IMR-90 (cell line): ENCODE measurements around the gene CPXM1. TPM values are rescaled to one million over a fixed set of nuclear protein-coding genes. Genes with fewer than 3 reads are reported as not detected.

Experiments used
- ATAC-seq: fragments of 200-7000 bp; cut with Tn5 transposase; 2 replicates; pipeline ENCODE4 v1.9.1; 2020; ENCODE audit warnings: low read depth, mild to moderate bottlenecking, moderate library complexity
- BruUV-seq: library from RNA; stranded (reverse); fragments of 400-500 nt; replicated peaks from 2 replicates; lab custom pipeline; 2021; lab: Mats Ljungman, UMichigan
- CTCF ChIA-PET: fragments of 300-600 bp; formaldehyde crosslinking; extraction: SDS; loops from one replicate; lab custom pipeline; 2021; ENCODE audit warnings: antibody characterized with exemption; lab: Yijun Ruan, JAX
- POLR2A ChIA-PET: fragments of 300-600 bp; sonication (Branson Sonifier 250); formaldehyde crosslinking; loops from one replicate; lab custom pipeline; 2022; ENCODE audit warnings: antibody characterized with exemption; ENCODE audit not compliant: unreplicated experiment; lab: Charles Lee
- DNase-seq: peaks from one replicate; pipeline ENCODE4 v3.0.0; 2013
- H2AFZ ChIP-seq: replicated peaks from 2 replicates; pipeline ENCODE3; 2013; ENCODE audit warnings: low read length, mild to moderate bottlenecking; ENCODE audit not compliant: poor library complexity
- H2AK5ac ChIP-seq: 2 replicates; pipeline ENCODE4 v1.6.1; 2013; ENCODE audit warnings: low read depth, low read length, inconsistent platforms
- H2AK9ac ChIP-seq: replicated peaks from 2 replicates; pipeline ENCODE3; 2013; ENCODE audit warnings: mild to moderate bottlenecking, low read depth, low read length, moderate library complexity; ENCODE audit not compliant: poor library complexity
- H2BK120ac ChIP-seq: 2 replicates; pipeline ENCODE4 v1.6.1; 2013; ENCODE audit warnings: low read depth, low read length, inconsistent platforms
- H2BK15ac ChIP-seq: 3 replicates; pipeline ENCODE4 v1.6.1; 2013; ENCODE audit warnings: low read depth, low read length, inconsistent platforms
- H2BK20ac ChIP-seq: 2 replicates; pipeline ENCODE4 v1.6.1; 2013; ENCODE audit warnings: low read depth, mild to moderate bottlenecking, inconsistent platforms, low read length, moderate library complexity
- H2BK5ac ChIP-seq: 2 replicates; pipeline ENCODE4 v1.6.1; 2013; ENCODE audit warnings: mild to moderate bottlenecking, low read depth, low read length, inconsistent platforms; ENCODE audit not compliant: poor library complexity, severe bottlenecking
- H3K14ac ChIP-seq: replicated peaks from 2 replicates; pipeline ENCODE4 v1.6.1; 2013; ENCODE audit warnings: low read depth, low read length, inconsistent platforms
- H3K18ac ChIP-seq: 2 replicates; pipeline ENCODE4 v1.6.1; 2013; ENCODE audit warnings: low read depth, low read length, control low read depth
- H3K23ac ChIP-seq: 2 replicates; pipeline ENCODE4 v1.6.1; 2013; ENCODE audit warnings: low read depth, low read length, inconsistent platforms
- H3K27ac ChIP-seq: 2 replicates; pipeline ENCODE4 v1.5.1; 2013; ENCODE audit warnings: mild to moderate bottlenecking, control low read depth, low read length; ENCODE audit not compliant: insufficient read depth
- H3K27me3 ChIP-seq: 2 replicates; pipeline ENCODE4 v1.6.1; 2013; ENCODE audit warnings: low read length; ENCODE audit not compliant: control insufficient read depth, insufficient read depth
- H3K36me3 ChIP-seq: 2 replicates; pipeline ENCODE4 v1.6.1; 2013; ENCODE audit warnings: low read length, mixed read lengths; ENCODE audit not compliant: control insufficient read depth, insufficient read depth
- H3K4ac ChIP-seq: 2 replicates; pipeline ENCODE4 v1.6.1; 2013; ENCODE audit warnings: low read depth, low read length, inconsistent platforms
- H3K4me1 ChIP-seq: 2 replicates; pipeline ENCODE4 v1.6.1; 2013; ENCODE audit warnings: low read length, mixed read lengths; ENCODE audit not compliant: control insufficient read depth, insufficient read depth
- H3K4me2 ChIP-seq: 2 replicates; pipeline ENCODE4 v1.6.1; 2013; ENCODE audit warnings: low read depth, mild to moderate bottlenecking, control low read depth, low read length, moderate library complexity
- H3K4me3 ChIP-seq: 2 replicates; pipeline ENCODE4 v1.5.1; 2013; ENCODE audit warnings: low read depth, mild to moderate bottlenecking, control low read depth, low read length, moderate library complexity; ENCODE audit not compliant: insufficient read depth
- H3K56ac ChIP-seq: 2 replicates; pipeline ENCODE4 v1.6.1; 2013; ENCODE audit warnings: low read length, inconsistent platforms; ENCODE audit not compliant: insufficient read depth; ENCODE audit errors: extremely low read depth
- H3K79me1 ChIP-seq, 2 experiments: 2 replicates each; pipeline ENCODE4 v1.6.1; 2013; ENCODE audit warnings: low read length in 2 of 2, inconsistent platforms in 1 of 2, low read depth in 1 of 2
- H3K9ac ChIP-seq: 2 replicates; pipeline ENCODE4 v1.6.1; 2013; ENCODE audit warnings: low read depth, low read length, control low read depth
- H3K9me1 ChIP-seq: 2 replicates; pipeline ENCODE4 v1.6.1; 2013; ENCODE audit warnings: low read length, inconsistent platforms; ENCODE audit not compliant: insufficient read depth
- H3K9me3 ChIP-seq: 2 replicates; pipeline ENCODE4 v1.6.1; 2013; ENCODE audit warnings: low read length; ENCODE audit not compliant: control insufficient read depth, insufficient read depth
- H4K20me1 ChIP-seq: 2 replicates; pipeline ENCODE4 v1.6.1; 2013; ENCODE audit warnings: low read length, inconsistent platforms; ENCODE audit not compliant: insufficient read depth
- H4K5ac ChIP-seq: 2 replicates; pipeline ENCODE4 v1.6.1; 2013; ENCODE audit warnings: mild to moderate bottlenecking, low read depth, low read length, control low read depth
- H4K8ac ChIP-seq, 2 experiments: 2 replicates each; pipeline ENCODE4 v1.6.1; 2013; ENCODE audit warnings: low read depth in 2 of 2, low read length in 2 of 2, control low read depth in 1 of 2, inconsistent platforms in 1 of 2
- H4K91ac ChIP-seq: 2 replicates; pipeline ENCODE4 v1.6.1; 2013; ENCODE audit warnings: low read depth, low read length, inconsistent platforms; ENCODE audit not compliant: insufficient read depth
- BHLHE40 ChIP-seq: fragments of 150-350 bp; IDR thresholded peaks from 2 replicates; pipeline ENCODE4 v1.6.1; 2016; ENCODE audit warnings: mild to moderate bottlenecking, low read depth, low read length
- CTCF ChIP-seq: conservative IDR thresholded peaks from 2 replicates; pipeline ENCODE4 v1.5.1; 2012; ENCODE audit warnings: mild to moderate bottlenecking, low read depth, low read length, improper control_type of control experiment
- ELK1 ChIP-seq: fragments of 150-350 bp; IDR thresholded peaks from 2 replicates; pipeline ENCODE4 v1.6.1; 2016; ENCODE audit warnings: low read depth, mild to moderate bottlenecking, low read length, moderate library complexity, borderline replicate concordance
- FOS ChIP-seq: fragments of 150-350 bp; IDR thresholded peaks from 2 replicates; pipeline ENCODE4 v1.6.1; 2016; ENCODE audit warnings: low read depth, low read length
- MAZ ChIP-seq: IDR thresholded peaks from 2 replicates; pipeline ENCODE4 v1.6.1; 2012; ENCODE audit warnings: low read depth, mild to moderate bottlenecking, low read length, improper control_type of control experiment, moderate library complexity, borderline replicate concordance
- MXI1 ChIP-seq: IDR thresholded peaks from 2 replicates; pipeline ENCODE4 v1.6.1; 2012; ENCODE audit warnings: low read depth, mild to moderate bottlenecking, low read length, moderate library complexity, borderline replicate concordance
- NFE2L2 ChIP-seq: fragments of 150-350 bp; IDR thresholded peaks from 2 replicates; pipeline ENCODE4 v1.6.1; 2016; ENCODE audit warnings: low read depth, mild to moderate bottlenecking, low read length
- POLR2A ChIP-seq: IDR thresholded peaks from 2 replicates; pipeline ENCODE4 v1.6.1; 2012; ENCODE audit warnings: mild to moderate bottlenecking, low read depth, low read length
- RAD21 ChIP-seq: IDR thresholded peaks from 2 replicates; pipeline ENCODE4 v1.6.1; 2012; ENCODE audit warnings: low read length, improper control_type of control experiment
- RCOR1 ChIP-seq: IDR thresholded peaks from 2 replicates; pipeline ENCODE4 v1.6.1; 2012; ENCODE audit warnings: mild to moderate bottlenecking, low read length, improper control_type of control experiment; ENCODE audit not compliant: insufficient replicate concordance
- RFX5 ChIP-seq: IDR thresholded peaks from 2 replicates; pipeline ENCODE4 v1.8.0; 2012; ENCODE audit warnings: low read depth, mild to moderate bottlenecking, low read length, moderate library complexity
- SMC3 ChIP-seq: fragments of 150-350 bp; IDR thresholded peaks from 2 replicates; pipeline ENCODE4 v1.6.1; 2016; ENCODE audit warnings: low read depth, mild to moderate bottlenecking, antibody characterized with exemption, low read length, moderate library complexity
- WGBS, 2 experiments: methylation state at CpG; one replicate each; pipeline versions ENCODE4 v1.1.5 to v1.1.7; 2013; ENCODE audit warnings: missing lambda C conversion rate in 2 of 2; ENCODE audit not compliant: insufficient read length in 1 of 2; ENCODE audit errors: extremely low coverage in 2 of 2; 5-methylcytosine and 5-hydroxymethylcytosine counted together
- dilution Hi-C: fragments of 300-500 bp; cut with HindIII; formaldehyde crosslinking; loops from one replicate; pipeline ENCODE4 v1.14.3; 2018; ENCODE audit warnings: low sequenced_read_pairs; ENCODE audit not compliant: unreplicated experiment
- in situ Hi-C: fragments of 300-500 bp; cut with MboI; formaldehyde crosslinking; loops from 3 replicates; pipeline ENCODE4 v1.14.3; 2019; ENCODE audit warnings: low sequenced_read_pairs, inconsistent platforms, mixed read lengths
- intact Hi-C: fragments of 100-400 bp; cut with micrococcal nuclease; formaldehyde crosslinking; loops from 2 replicates; pipeline ENCODE4 v1.10.0; 2022
- polyA plus RNA-seq, 3 experiments: library from polyadenylated mRNA; depleted of rRNA; stranded (reverse); fragments of >200 nt; gene quantifications; 2 replicates each; pipeline ENCODE4 v1.2.3, GENCODE V29; 2012; ENCODE audit warnings: low replicate concordance in 1 of 3
- total RNA-seq: library from RNA; depleted of rRNA; stranded (reverse); fragments of >200 nt; gene quantifications from 2 replicates; pipeline ENCODE4 v1.2.3, GENCODE V29; 2012
- TF ChIP-seq, protein P1 (sequence below): fragments of 150-350 bp; IDR thresholded peaks from 2 replicates; pipeline ENCODE4 v1.6.1; 2017; ENCODE audit warnings: mild to moderate bottlenecking, antibody characterized with exemption, low read length, low read depth

CPXM1 gene
- total and polyA plus RNA-seq, 2 of the 4 experiments (the other 2 are of a cell fraction) = 1.1 to 4.6 TPM

DNA sequence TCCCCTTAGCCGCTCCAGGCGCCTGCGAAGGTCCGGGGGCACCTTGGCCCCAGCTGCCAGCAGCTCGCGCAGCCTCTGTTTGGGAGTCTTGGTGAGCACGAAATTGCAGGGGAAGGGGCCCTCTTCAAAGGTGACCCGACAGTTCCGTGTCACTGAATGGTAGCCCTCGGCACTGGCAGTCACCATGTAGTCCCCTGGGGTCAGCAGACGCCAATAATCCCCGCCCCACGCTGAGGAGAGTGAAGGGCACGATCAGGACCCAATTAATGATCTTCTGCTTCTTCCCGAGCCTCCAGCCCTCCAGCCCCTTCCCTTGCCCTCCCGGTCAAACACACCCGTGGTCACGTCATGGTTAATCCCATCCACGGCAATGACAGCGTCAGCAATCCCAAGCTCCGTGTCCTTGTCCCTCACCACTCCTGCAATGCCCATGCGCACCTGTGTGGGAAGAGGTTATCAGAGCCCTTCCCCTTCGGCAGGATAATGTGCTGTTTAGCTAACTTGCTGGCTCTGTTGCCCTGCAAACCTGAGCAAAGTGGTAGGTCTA lies 6.2 kb downstream of the CPXM1 start:
- ATAC-seq = no peak
- CTCF ChIA-PET = no interaction called here
- Histone ChIP-seq H3K4me1 (no peaks in the 10 kb centered on the region), H2BK5ac (no peak overlapping the region), H4K5ac (no peak overlapping the region), H3K23ac (no peak overlapping the region), H2AK9ac (no peak overlapping the region), H3K9me3 (no peaks in the 10 kb centered on the region), H3K56ac (no peak overlapping the region), H3K4me2 (no peak overlapping the region), H3K14ac (no peak overlapping the region), H3K4me3 (no peak overlapping the region), H2BK120ac (no peak overlapping the region), H4K20me1 (no peaks in the 10 kb centered on the region), H4K91ac (no peak overlapping the region), H3K9me1 (no peaks in the 10 kb centered on the region), H3K9ac (no peak overlapping the region), H4K8ac (no peak overlapping the region), H3K79me1 (no peaks in the 10 kb centered on the region), H2BK20ac (no peak overlapping the region), H3K27me3 (peaks cover 27% of the 10 kb centered on the region), H3K27ac (no peak overlapping the region), H3K18ac (no peak overlapping the region), H2BK15ac (no peak overlapping the region), H3K36me3 (no peaks in the 10 kb centered on the region; the same call in 1 of the 2 replicates), H2AFZ (no peak overlapping the region), H2AK5ac (no peak overlapping the region), H3K4ac (no peak overlapping the region)
- BruUV-seq = no TSS peak
- POLR2A ChIA-PET = no interaction called here
- DNase-seq = no peak
- TF ChIP-seq CTCF (no peak), SMC3 (no peak), MXI1 (no peak), RAD21 (no peak), RCOR1 (no peak), FOS (no peak), ELK1 (no peak), POLR2A (no peak), MAZ (no peak), BHLHE40 (no peak), RFX5 (no peak), NFE2L2 (no peak)
- TF ChIP-seq, protein P1, sequence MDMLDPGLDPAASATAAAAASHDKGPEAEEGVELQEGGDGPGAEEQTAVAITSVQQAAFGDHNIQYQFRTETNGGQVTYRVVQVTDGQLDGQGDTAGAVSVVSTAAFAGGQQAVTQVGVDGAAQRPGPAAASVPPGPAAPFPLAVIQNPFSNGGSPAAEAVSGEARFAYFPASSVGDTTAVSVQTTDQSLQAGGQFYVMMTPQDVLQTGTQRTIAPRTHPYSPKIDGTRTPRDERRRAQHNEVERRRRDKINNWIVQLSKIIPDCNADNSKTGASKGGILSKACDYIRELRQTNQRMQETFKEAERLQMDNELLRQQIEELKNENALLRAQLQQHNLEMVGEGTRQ = no peak
- 85% methylated on average over 12 of the region's 23 CpGs; no CpG with 5 or more reads in 1 of the 2 experiments for WGBS, 2 experiments
- in situ Hi-C loops (no loop called here), dilution Hi-C loops (no loop called here), intact Hi-C loops (no loop called here)
